GM12865 (cell line): ENCODE measurements around the gene MYLK2.

Experiments used
- DNase-seq: peaks from one replicate; pipeline ENCODE4 v3.0.0; 2010; ENCODE audit warnings: low read depth
- H3K4me3 ChIP-seq: 2 replicates; pipeline ENCODE4 v1.5.1; 2011; ENCODE audit warnings: mild to moderate bottlenecking, low read depth, low read length, control low read depth
- CTCF ChIP-seq: IDR thresholded peaks from 2 replicates; pipeline ENCODE4 v1.5.1; 2011; ENCODE audit warnings: low read length, control low read depth, low read depth, inconsistent platforms; ENCODE audit not compliant: insufficient read depth; ENCODE audit errors: missing control alignments

Gene MYLK2

GRCh38 chr20:31864521-31865400 lies 45.6 kb downstream of the MYLK2 start:
- DNase-seq: no peak
- TF ChIP-seq CTCF: no peak
- no peak overlapping the region for H3K4me3 ChIP-seq

- no peak overlapping the region for H3K4me3 ChIP-seq
- TF ChIP-seq CTCF: no peak
- DNase-seq: no peak
Observed at GRCh38 chr20:31866221-31866620, 47.1 kb downstream of the MYLK2 start.

- TF ChIP-seq CTCF: no peak
- H3K4me3 ChIP-seq: no peak overlapping the region
- no peak for DNase-seq
Observed at GRCh38 chr20:31868853-31869672, 49.9 kb downstream of the MYLK2 start.

- DNase-seq: no peak
- H3K4me3 ChIP-seq: no peak overlapping the region
- TF ChIP-seq CTCF: no peak
Observed at GRCh38 chr20:31869673-31869941, 50.5 kb downstream of the MYLK2 start.

GRCh38 chr20:31869942-31870725 lies 51.0 kb downstream of the MYLK2 start, which contains the start of the genes DUSP15 and TTLL9:
DUSP15 (minus strand) TSS chr20:31870527; CDS start chr20:31870337, 190 bp downstream.
TTLL9 (plus strand) TSS chr20:31870634; CDS start chr20:31871127, 493 bp downstream.
- TF ChIP-seq CTCF: no peak
- no peak for DNase-seq
- peak within 1 kb of the TSS; percentile 31 for H3K4me3 ChIP-seq

GRCh38 chr20:31870726-31871617 lies 51.8 kb downstream of the MYLK2 start:
- TF ChIP-seq CTCF: no peak
- no peak for DNase-seq
- H3K4me3 ChIP-seq: peak overlapping the region; percentile 31
